Measurements from ENCODE around the gene KCNJ1.

DNA sequence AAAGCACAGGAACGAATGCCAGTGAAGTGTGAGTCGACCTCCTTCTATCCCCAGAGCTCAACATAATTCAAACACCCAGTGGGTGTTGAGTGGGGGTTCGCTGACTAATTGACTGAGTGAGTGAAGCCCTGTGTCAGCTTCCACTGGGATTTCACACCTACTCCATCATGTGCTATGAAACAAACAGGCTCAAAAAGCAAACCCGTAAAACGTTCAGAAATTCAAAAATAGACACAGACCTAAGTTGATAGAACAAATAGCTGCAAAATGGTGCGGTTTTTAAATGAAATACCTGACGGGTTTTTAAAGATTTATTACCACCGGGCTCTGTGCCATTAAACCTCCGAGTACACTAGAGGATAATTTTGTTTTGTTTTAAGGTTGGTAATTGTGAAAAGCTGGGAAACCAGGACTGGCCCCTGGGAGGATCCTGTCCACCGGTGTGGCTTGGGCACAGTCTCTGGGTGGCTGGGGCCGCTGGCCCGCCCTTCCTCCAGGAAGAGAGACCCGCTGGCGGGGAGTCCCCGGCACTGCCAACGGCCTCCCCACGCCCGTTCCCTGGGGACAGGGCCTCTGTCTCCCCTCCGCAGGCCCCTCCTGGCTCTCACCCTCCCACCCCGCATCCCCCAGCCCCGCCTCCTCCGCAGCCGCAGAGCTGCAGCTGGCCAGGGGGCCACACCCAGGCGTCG, 37.7 kb upstream of the KCNJ1 start:
- TF ChIP-seq, protein P1, sequence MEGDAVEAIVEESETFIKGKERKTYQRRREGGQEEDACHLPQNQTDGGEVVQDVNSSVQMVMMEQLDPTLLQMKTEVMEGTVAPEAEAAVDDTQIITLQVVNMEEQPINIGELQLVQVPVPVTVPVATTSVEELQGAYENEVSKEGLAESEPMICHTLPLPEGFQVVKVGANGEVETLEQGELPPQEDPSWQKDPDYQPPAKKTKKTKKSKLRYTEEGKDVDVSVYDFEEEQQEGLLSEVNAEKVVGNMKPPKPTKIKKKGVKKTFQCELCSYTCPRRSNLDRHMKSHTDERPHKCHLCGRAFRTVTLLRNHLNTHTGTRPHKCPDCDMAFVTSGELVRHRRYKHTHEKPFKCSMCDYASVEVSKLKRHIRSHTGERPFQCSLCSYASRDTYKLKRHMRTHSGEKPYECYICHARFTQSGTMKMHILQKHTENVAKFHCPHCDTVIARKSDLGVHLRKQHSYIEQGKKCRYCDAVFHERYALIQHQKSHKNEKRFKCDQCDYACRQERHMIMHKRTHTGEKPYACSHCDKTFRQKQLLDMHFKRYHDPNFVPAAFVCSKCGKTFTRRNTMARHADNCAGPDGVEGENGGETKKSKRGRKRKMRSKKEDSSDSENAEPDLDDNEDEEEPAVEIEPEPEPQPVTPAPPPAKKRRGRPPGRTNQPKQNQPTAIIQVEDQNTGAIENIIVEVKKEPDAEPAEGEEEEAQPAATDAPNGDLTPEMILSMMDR (IDR thresholded peaks at IDR 0.05), result no peak
- TF ChIP-seq POLR2A (IDR thresholded peaks at IDR 0.05), result no peak
